ENCODE measurements around the gene FOXN1.

- TF ChIP-seq, protein P1, sequence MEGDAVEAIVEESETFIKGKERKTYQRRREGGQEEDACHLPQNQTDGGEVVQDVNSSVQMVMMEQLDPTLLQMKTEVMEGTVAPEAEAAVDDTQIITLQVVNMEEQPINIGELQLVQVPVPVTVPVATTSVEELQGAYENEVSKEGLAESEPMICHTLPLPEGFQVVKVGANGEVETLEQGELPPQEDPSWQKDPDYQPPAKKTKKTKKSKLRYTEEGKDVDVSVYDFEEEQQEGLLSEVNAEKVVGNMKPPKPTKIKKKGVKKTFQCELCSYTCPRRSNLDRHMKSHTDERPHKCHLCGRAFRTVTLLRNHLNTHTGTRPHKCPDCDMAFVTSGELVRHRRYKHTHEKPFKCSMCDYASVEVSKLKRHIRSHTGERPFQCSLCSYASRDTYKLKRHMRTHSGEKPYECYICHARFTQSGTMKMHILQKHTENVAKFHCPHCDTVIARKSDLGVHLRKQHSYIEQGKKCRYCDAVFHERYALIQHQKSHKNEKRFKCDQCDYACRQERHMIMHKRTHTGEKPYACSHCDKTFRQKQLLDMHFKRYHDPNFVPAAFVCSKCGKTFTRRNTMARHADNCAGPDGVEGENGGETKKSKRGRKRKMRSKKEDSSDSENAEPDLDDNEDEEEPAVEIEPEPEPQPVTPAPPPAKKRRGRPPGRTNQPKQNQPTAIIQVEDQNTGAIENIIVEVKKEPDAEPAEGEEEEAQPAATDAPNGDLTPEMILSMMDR (IDR thresholded peaks at IDR 0.05) = no peak
- no peak for TF ChIP-seq POLR2A (IDR thresholded peaks at IDR 0.05)
Observed at GRCh38 chr17:28493460-28493859, 12.7 kb upstream of the FOXN1 start.
